Measurements from ENCODE around the gene PBXIP1. TPM values are rescaled to one million over a fixed set of nuclear protein-coding genes. Genes with fewer than 3 reads are reported as not detected.

Gene PBXIP1
- total and polyA plus RNA-seq, 10 of the 15 experiments (the other 5 are each of a cell fraction or from before 2014, with no cell fraction given), result 0.63 to 25.6 (median 15.4) TPM

DNA sequence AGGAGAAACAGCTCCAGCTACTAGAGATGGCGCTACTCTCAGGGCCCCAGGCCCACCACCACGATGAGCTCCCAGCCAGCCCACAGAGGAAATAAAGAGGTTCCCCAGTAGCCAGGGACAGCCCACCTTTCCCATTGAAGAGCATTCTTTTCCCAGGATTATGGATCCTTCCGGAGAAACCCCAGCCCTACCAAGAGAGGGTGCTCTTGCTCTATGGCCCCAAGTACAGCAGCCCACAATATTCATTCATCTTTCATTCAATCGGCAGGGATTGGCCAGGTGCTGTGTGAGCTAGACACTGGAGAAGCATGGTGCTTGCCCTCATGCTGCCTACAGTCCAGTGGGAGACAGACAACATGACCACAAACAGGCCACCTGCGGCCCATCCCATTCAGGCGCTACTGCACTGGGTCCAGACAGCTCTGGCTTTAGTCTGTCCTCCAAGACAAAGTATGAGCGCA lies 49.2 kb downstream of the PBXIP1 start:
- peak; percentile 41 for TF ChIP-seq RAD21 (IDR thresholded peaks at IDR 0.05; ENCODE audit: insufficient read depth, low read depth, low read length)
- TF ChIP-seq, protein P1, sequence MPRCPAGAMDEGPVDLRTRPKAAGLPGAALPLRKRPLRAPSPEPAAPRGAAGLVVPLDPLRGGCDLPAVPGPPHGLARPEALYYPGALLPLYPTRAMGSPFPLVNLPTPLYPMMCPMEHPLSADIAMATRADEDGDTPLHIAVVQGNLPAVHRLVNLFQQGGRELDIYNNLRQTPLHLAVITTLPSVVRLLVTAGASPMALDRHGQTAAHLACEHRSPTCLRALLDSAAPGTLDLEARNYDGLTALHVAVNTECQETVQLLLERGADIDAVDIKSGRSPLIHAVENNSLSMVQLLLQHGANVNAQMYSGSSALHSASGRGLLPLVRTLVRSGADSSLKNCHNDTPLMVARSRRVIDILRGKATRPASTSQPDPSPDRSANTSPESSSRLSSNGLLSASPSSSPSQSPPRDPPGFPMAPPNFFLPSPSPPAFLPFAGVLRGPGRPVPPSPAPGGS (IDR thresholded peaks at IDR 0.05; ENCODE audit: borderline replicate concordance, insufficient read depth, low read depth, low read length, poor library complexity, severe bottlenecking), result no peak
- no peak for TF ChIP-seq FOXK2 (IDR thresholded peaks at IDR 0.05)
- TF ChIP-seq, protein P2, sequence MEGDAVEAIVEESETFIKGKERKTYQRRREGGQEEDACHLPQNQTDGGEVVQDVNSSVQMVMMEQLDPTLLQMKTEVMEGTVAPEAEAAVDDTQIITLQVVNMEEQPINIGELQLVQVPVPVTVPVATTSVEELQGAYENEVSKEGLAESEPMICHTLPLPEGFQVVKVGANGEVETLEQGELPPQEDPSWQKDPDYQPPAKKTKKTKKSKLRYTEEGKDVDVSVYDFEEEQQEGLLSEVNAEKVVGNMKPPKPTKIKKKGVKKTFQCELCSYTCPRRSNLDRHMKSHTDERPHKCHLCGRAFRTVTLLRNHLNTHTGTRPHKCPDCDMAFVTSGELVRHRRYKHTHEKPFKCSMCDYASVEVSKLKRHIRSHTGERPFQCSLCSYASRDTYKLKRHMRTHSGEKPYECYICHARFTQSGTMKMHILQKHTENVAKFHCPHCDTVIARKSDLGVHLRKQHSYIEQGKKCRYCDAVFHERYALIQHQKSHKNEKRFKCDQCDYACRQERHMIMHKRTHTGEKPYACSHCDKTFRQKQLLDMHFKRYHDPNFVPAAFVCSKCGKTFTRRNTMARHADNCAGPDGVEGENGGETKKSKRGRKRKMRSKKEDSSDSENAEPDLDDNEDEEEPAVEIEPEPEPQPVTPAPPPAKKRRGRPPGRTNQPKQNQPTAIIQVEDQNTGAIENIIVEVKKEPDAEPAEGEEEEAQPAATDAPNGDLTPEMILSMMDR (IDR thresholded peaks at IDR 0.05 in 2 of 3, conservative IDR thresholded peaks at IDR 0.05 in 1 of 3; ENCODE audit: control insufficient read depth in 2 of 3, extremely low read depth in 1 of 3, insufficient read depth in 1 of 3, low read depth in 3 of 3, low read length in 3 of 3), result peak; percentile 25 to 42 (median 42); a peak in 4 of 6 replicates
- no peak for TF ChIP-seq HDGF (IDR thresholded peaks at IDR 0.05)
- no peak for TF ChIP-seq DPF2 (IDR thresholded peaks at IDR 0.05)
- TF ChIP-seq IKZF2 (IDR thresholded peaks at IDR 0.05), result peak in 1 of 2 experiments; percentile 46; a peak in 1 of 4 replicates
- peak; percentile 28; the same call in 1 of the 2 replicates for TF ChIP-seq SMC3 (IDR thresholded peaks at IDR 0.05; ENCODE audit: borderline replicate concordance, low read length)
- TF ChIP-seq IKZF1 (conservative IDR thresholded peaks at IDR 0.05), result peak; percentile 49; the same call in 1 of the 2 replicates
- TF ChIP-seq, protein P3, sequence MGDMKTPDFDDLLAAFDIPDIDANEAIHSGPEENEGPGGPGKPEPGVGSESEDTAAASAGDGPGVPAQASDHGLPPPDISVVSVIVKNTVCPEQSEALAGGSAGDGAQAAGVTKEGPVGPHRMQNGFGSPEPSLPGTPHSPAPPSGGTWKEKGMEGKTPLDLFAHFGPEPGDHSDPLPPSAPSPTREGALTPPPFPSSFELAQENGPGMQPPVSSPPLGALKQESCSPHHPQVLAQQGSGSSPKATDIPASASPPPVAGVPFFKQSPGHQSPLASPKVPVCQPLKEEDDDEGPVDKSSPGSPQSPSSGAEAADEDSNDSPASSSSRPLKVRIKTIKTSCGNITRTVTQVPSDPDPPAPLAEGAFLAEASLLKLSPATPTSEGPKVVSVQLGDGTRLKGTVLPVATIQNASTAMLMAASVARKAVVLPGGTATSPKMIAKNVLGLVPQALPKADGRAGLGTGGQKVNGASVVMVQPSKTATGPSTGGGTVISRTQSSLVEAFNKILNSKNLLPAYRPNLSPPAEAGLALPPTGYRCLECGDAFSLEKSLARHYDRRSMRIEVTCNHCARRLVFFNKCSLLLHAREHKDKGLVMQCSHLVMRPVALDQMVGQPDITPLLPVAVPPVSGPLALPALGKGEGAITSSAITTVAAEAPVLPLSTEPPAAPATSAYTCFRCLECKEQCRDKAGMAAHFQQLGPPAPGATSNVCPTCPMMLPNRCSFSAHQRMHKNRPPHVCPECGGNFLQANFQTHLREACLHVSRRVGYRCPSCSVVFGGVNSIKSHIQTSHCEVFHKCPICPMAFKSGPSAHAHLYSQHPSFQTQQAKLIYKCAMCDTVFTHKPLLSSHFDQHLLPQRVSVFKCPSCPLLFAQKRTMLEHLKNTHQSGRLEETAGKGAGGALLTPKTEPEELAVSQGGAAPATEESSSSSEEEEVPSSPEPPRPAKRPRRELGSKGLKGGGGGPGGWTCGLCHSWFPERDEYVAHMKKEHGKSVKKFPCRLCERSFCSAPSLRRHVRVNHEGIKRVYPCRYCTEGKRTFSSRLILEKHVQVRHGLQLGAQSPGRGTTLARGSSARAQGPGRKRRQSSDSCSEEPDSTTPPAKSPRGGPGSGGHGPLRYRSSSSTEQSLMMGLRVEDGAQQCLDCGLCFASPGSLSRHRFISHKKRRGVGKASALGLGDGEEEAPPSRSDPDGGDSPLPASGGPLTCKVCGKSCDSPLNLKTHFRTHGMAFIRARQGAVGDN (IDR thresholded peaks at IDR 0.05), result no peak
- no peak overlapping the region for H3K4me2 ChIP-seq (ENCODE audit: control insufficient read depth, insufficient read depth)
- RAD21 ChIA-PET (ENCODE audit: unreplicated experiment), result interaction anchor here (0.6 to 0.8 kb wide), 2 partner anchors 104 to 145 kb away, joined by 3 to 4 read pairs; partner anchors contain the start of gene ADAM15
- H3K9ac ChIP-seq (ENCODE audit: control insufficient read depth, insufficient read depth, low read length), result no peak overlapping the region
- H3K4me3 ChIP-seq, result no peak overlapping the region
- intact Hi-C loops (cut with micrococcal nuclease; ENCODE audit: unreplicated experiment) (no loop called here), in situ Hi-C loops (cut with MboI) (no loop called here)
- 77% methylated on average over 7 of the region's 7 CpGs for WGBS (ENCODE audit: insufficient coverage, insufficient replicate concordance, low lambda C conversion rate, missing lambda C conversion rate)
- POLR2A ChIA-PET, result interaction anchor here (0.6 to 1.5 kb wide), 2 partner anchors 30 to 367 kb away, joined by 3 to 6 read pairs; partner anchors contain the start of gene PMVK
- no TSS peak for BruUV-seq (replicated peaks)
- CTCF ChIA-PET, result interaction anchor here (1.3 to 1.6 kb wide), 3 partner anchors 15 to 110 kb away, joined by 3 to 6 read pairs (median 3); no protein-coding TSS in a partner anchor
- H3K4me1 ChIP-seq (ENCODE audit: control insufficient read depth, insufficient read depth, low read length), result no peaks in the 10 kb centered on the region
- SMC1A ChIA-PET (ENCODE audit: uncharacterized antibody, unreplicated experiment), result interaction anchor here (1.8 kb wide), 1 partner anchor 45 kb away, joined by 3 read pairs; no protein-coding TSS in a partner anchor
- H3K27me3 ChIP-seq (replicated peaks in 1 of 2; ENCODE audit: control insufficient read depth in 2 of 2, insufficient read depth in 2 of 2, low read length in 1 of 2), result no peaks in the 10 kb centered on the region
- no peaks in the 10 kb centered on the region for H4K20me1 ChIP-seq (ENCODE audit: control insufficient read depth, insufficient read depth)
- no peak for FAIRE-seq
- H3K79me2 ChIP-seq (ENCODE audit: control insufficient read depth, insufficient read depth, low read length), result no peaks in the 10 kb centered on the region
- no peak for ATAC-seq
- no peaks in the 10 kb centered on the region; the same call in 2 of the 3 replicates for H3K9me3 ChIP-seq (replicated peaks; ENCODE audit: control insufficient read depth, insufficient read depth, low read length)
- H3K36me3 ChIP-seq (ENCODE audit: control insufficient read depth in 2 of 2, insufficient read depth in 2 of 2, low read length in 1 of 2), result no peaks in the 10 kb centered on the region
- no peak for DNase-seq (ENCODE audit: low read depth, low spot score)
- no peak overlapping the region for H3K27ac ChIP-seq (ENCODE audit: control insufficient read depth, insufficient read depth)
- H2AFZ ChIP-seq (ENCODE audit: control insufficient read depth, low read depth, low read length), result no peak overlapping the region
